ENCODE data around the gene FLNB.

DNA sequence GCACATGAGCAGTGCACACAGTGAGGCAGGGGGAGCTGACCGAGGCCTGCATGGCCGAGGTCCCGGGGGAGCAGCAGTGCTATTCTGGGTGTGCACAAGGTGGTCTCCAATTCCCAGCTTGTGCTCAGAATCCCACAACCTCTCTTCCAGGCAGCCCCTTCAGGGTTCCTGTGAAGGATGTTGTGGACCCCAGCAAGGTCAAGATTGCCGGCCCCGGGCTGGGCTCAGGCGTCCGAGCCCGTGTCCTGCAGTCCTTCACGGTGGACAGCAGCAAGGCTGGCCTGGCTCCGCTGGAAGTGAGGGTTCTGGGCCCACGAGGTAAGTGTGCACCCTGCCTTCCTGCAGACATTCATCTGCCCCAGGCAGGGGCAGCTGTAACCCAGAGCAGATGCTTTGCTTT lies 122.4 kb downstream of the FLNB start:
- TF ChIP-seq, protein P1, sequence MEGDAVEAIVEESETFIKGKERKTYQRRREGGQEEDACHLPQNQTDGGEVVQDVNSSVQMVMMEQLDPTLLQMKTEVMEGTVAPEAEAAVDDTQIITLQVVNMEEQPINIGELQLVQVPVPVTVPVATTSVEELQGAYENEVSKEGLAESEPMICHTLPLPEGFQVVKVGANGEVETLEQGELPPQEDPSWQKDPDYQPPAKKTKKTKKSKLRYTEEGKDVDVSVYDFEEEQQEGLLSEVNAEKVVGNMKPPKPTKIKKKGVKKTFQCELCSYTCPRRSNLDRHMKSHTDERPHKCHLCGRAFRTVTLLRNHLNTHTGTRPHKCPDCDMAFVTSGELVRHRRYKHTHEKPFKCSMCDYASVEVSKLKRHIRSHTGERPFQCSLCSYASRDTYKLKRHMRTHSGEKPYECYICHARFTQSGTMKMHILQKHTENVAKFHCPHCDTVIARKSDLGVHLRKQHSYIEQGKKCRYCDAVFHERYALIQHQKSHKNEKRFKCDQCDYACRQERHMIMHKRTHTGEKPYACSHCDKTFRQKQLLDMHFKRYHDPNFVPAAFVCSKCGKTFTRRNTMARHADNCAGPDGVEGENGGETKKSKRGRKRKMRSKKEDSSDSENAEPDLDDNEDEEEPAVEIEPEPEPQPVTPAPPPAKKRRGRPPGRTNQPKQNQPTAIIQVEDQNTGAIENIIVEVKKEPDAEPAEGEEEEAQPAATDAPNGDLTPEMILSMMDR (conservative IDR thresholded peaks at IDR 0.05) = no peak
- TF ChIP-seq ZFX (IDR thresholded peaks at IDR 0.05) = no peak
